IMR-90 (cell line): ENCODE results near the gene CBX5. TPM values are rescaled to one million over a fixed set of nuclear protein-coding genes. Genes with fewer than 3 reads are reported as not detected.

Source experiments
- ATAC-seq: fragments of 200-7000 bp; cut with Tn5 transposase; 2 replicates; pipeline ENCODE4 v1.9.1; 2020; ENCODE audit warnings: low read depth, mild to moderate bottlenecking, moderate library complexity
- BruUV-seq: library from RNA; stranded (reverse); fragments of 400-500 nt; replicated peaks from 2 replicates; lab custom pipeline; 2021; lab: Mats Ljungman, UMichigan
- CTCF ChIA-PET: fragments of 300-600 bp; formaldehyde crosslinking; extraction: SDS; loops from one replicate; lab custom pipeline; 2021; ENCODE audit warnings: antibody characterized with exemption; lab: Yijun Ruan, JAX
- POLR2A ChIA-PET: fragments of 300-600 bp; sonication (Branson Sonifier 250); formaldehyde crosslinking; loops from one replicate; lab custom pipeline; 2022; ENCODE audit warnings: antibody characterized with exemption; ENCODE audit not compliant: unreplicated experiment; lab: Charles Lee
- DNase-seq: peaks from one replicate; pipeline ENCODE4 v3.0.0; 2013
- H2AFZ ChIP-seq: replicated peaks from 2 replicates; pipeline ENCODE3; 2013; ENCODE audit warnings: low read length, mild to moderate bottlenecking; ENCODE audit not compliant: poor library complexity
- H2AK5ac ChIP-seq: 2 replicates; pipeline ENCODE4 v1.6.1; 2013; ENCODE audit warnings: low read depth, low read length, inconsistent platforms
- H2AK9ac ChIP-seq: replicated peaks from 2 replicates; pipeline ENCODE3; 2013; ENCODE audit warnings: mild to moderate bottlenecking, low read depth, low read length, moderate library complexity; ENCODE audit not compliant: poor library complexity
- H2BK120ac ChIP-seq: 2 replicates; pipeline ENCODE4 v1.6.1; 2013; ENCODE audit warnings: low read depth, low read length, inconsistent platforms
- H2BK15ac ChIP-seq: 3 replicates; pipeline ENCODE4 v1.6.1; 2013; ENCODE audit warnings: low read depth, low read length, inconsistent platforms
- H2BK20ac ChIP-seq: 2 replicates; pipeline ENCODE4 v1.6.1; 2013; ENCODE audit warnings: low read depth, mild to moderate bottlenecking, inconsistent platforms, low read length, moderate library complexity
- H2BK5ac ChIP-seq: 2 replicates; pipeline ENCODE4 v1.6.1; 2013; ENCODE audit warnings: mild to moderate bottlenecking, low read depth, low read length, inconsistent platforms; ENCODE audit not compliant: poor library complexity, severe bottlenecking
- H3K14ac ChIP-seq: replicated peaks from 2 replicates; pipeline ENCODE4 v1.6.1; 2013; ENCODE audit warnings: low read depth, low read length, inconsistent platforms
- H3K18ac ChIP-seq: 2 replicates; pipeline ENCODE4 v1.6.1; 2013; ENCODE audit warnings: low read depth, low read length, control low read depth
- H3K23ac ChIP-seq: 2 replicates; pipeline ENCODE4 v1.6.1; 2013; ENCODE audit warnings: low read depth, low read length, inconsistent platforms
- H3K27ac ChIP-seq: 2 replicates; pipeline ENCODE4 v1.5.1; 2013; ENCODE audit warnings: mild to moderate bottlenecking, control low read depth, low read length; ENCODE audit not compliant: insufficient read depth
- H3K27me3 ChIP-seq: 2 replicates; pipeline ENCODE4 v1.6.1; 2013; ENCODE audit warnings: low read length; ENCODE audit not compliant: control insufficient read depth, insufficient read depth
- H3K36me3 ChIP-seq: 2 replicates; pipeline ENCODE4 v1.6.1; 2013; ENCODE audit warnings: low read length, mixed read lengths; ENCODE audit not compliant: control insufficient read depth, insufficient read depth
- H3K4ac ChIP-seq: 2 replicates; pipeline ENCODE4 v1.6.1; 2013; ENCODE audit warnings: low read depth, low read length, inconsistent platforms
- H3K4me1 ChIP-seq: 2 replicates; pipeline ENCODE4 v1.6.1; 2013; ENCODE audit warnings: low read length, mixed read lengths; ENCODE audit not compliant: control insufficient read depth, insufficient read depth
- H3K4me2 ChIP-seq: 2 replicates; pipeline ENCODE4 v1.6.1; 2013; ENCODE audit warnings: low read depth, mild to moderate bottlenecking, control low read depth, low read length, moderate library complexity
- H3K4me3 ChIP-seq: 2 replicates; pipeline ENCODE4 v1.5.1; 2013; ENCODE audit warnings: low read depth, mild to moderate bottlenecking, control low read depth, low read length, moderate library complexity; ENCODE audit not compliant: insufficient read depth
- H3K56ac ChIP-seq: 2 replicates; pipeline ENCODE4 v1.6.1; 2013; ENCODE audit warnings: low read length, inconsistent platforms; ENCODE audit not compliant: insufficient read depth; ENCODE audit errors: extremely low read depth
- H3K79me1 ChIP-seq, 2 experiments: 2 replicates each; pipeline ENCODE4 v1.6.1; 2013; ENCODE audit warnings: low read length in 2 of 2, inconsistent platforms in 1 of 2, low read depth in 1 of 2
- H3K9ac ChIP-seq: 2 replicates; pipeline ENCODE4 v1.6.1; 2013; ENCODE audit warnings: low read depth, low read length, control low read depth
- H3K9me1 ChIP-seq: 2 replicates; pipeline ENCODE4 v1.6.1; 2013; ENCODE audit warnings: low read length, inconsistent platforms; ENCODE audit not compliant: insufficient read depth
- H3K9me3 ChIP-seq: 2 replicates; pipeline ENCODE4 v1.6.1; 2013; ENCODE audit warnings: low read length; ENCODE audit not compliant: control insufficient read depth, insufficient read depth
- H4K20me1 ChIP-seq: 2 replicates; pipeline ENCODE4 v1.6.1; 2013; ENCODE audit warnings: low read length, inconsistent platforms; ENCODE audit not compliant: insufficient read depth
- H4K5ac ChIP-seq: 2 replicates; pipeline ENCODE4 v1.6.1; 2013; ENCODE audit warnings: mild to moderate bottlenecking, low read depth, low read length, control low read depth
- H4K8ac ChIP-seq, 2 experiments: 2 replicates each; pipeline ENCODE4 v1.6.1; 2013; ENCODE audit warnings: low read depth in 2 of 2, low read length in 2 of 2, control low read depth in 1 of 2, inconsistent platforms in 1 of 2
- H4K91ac ChIP-seq: 2 replicates; pipeline ENCODE4 v1.6.1; 2013; ENCODE audit warnings: low read depth, low read length, inconsistent platforms; ENCODE audit not compliant: insufficient read depth
- BHLHE40 ChIP-seq: fragments of 150-350 bp; IDR thresholded peaks from 2 replicates; pipeline ENCODE4 v1.6.1; 2016; ENCODE audit warnings: mild to moderate bottlenecking, low read depth, low read length
- CEBPB ChIP-seq: IDR thresholded peaks from 2 replicates; pipeline ENCODE4 v1.6.1; 2012; ENCODE audit warnings: low read depth, low read length, improper control_type of control experiment
- CHD1 ChIP-seq: IDR thresholded peaks from 2 replicates; pipeline ENCODE4 v1.6.1; 2012; ENCODE audit warnings: low read depth, low read length, improper control_type of control experiment
- MAFK ChIP-seq: IDR thresholded peaks from 2 replicates; pipeline ENCODE4 v1.6.1; 2012; ENCODE audit warnings: low read depth, low read length, improper control_type of control experiment
- MAZ ChIP-seq: IDR thresholded peaks from 2 replicates; pipeline ENCODE4 v1.6.1; 2012; ENCODE audit warnings: low read depth, mild to moderate bottlenecking, low read length, improper control_type of control experiment, moderate library complexity, borderline replicate concordance
- MXI1 ChIP-seq: IDR thresholded peaks from 2 replicates; pipeline ENCODE4 v1.6.1; 2012; ENCODE audit warnings: low read depth, mild to moderate bottlenecking, low read length, moderate library complexity, borderline replicate concordance
- NFE2L2 ChIP-seq: fragments of 150-350 bp; IDR thresholded peaks from 2 replicates; pipeline ENCODE4 v1.6.1; 2016; ENCODE audit warnings: low read depth, mild to moderate bottlenecking, low read length
- POLR2A ChIP-seq: IDR thresholded peaks from 2 replicates; pipeline ENCODE4 v1.6.1; 2012; ENCODE audit warnings: mild to moderate bottlenecking, low read depth, low read length
- RCOR1 ChIP-seq: IDR thresholded peaks from 2 replicates; pipeline ENCODE4 v1.6.1; 2012; ENCODE audit warnings: mild to moderate bottlenecking, low read length, improper control_type of control experiment; ENCODE audit not compliant: insufficient replicate concordance
- RFX5 ChIP-seq: IDR thresholded peaks from 2 replicates; pipeline ENCODE4 v1.8.0; 2012; ENCODE audit warnings: low read depth, mild to moderate bottlenecking, low read length, moderate library complexity
- SMC3 ChIP-seq: fragments of 150-350 bp; IDR thresholded peaks from 2 replicates; pipeline ENCODE4 v1.6.1; 2016; ENCODE audit warnings: low read depth, mild to moderate bottlenecking, antibody characterized with exemption, low read length, moderate library complexity
- WGBS, 2 experiments: methylation state at CpG; one replicate each; pipeline versions ENCODE4 v1.1.5 to v1.1.7; 2013; ENCODE audit warnings: missing lambda C conversion rate in 2 of 2; ENCODE audit not compliant: insufficient read length in 1 of 2; ENCODE audit errors: extremely low coverage in 2 of 2; 5-methylcytosine and 5-hydroxymethylcytosine counted together
- dilution Hi-C: fragments of 300-500 bp; cut with HindIII; formaldehyde crosslinking; loops from one replicate; pipeline ENCODE4 v1.14.3; 2018; ENCODE audit warnings: low sequenced_read_pairs; ENCODE audit not compliant: unreplicated experiment
- in situ Hi-C: fragments of 300-500 bp; cut with MboI; formaldehyde crosslinking; loops from 3 replicates; pipeline ENCODE4 v1.14.3; 2019; ENCODE audit warnings: low sequenced_read_pairs, inconsistent platforms, mixed read lengths
- intact Hi-C: fragments of 100-400 bp; cut with micrococcal nuclease; formaldehyde crosslinking; loops from 2 replicates; pipeline ENCODE4 v1.10.0; 2022
- polyA plus RNA-seq, 3 experiments: library from polyadenylated mRNA; depleted of rRNA; stranded (reverse); fragments of >200 nt; gene quantifications; 2 replicates each; pipeline ENCODE4 v1.2.3, GENCODE V29; 2012; ENCODE audit warnings: low replicate concordance in 1 of 3
- total RNA-seq: library from RNA; depleted of rRNA; stranded (reverse); fragments of >200 nt; gene quantifications from 2 replicates; pipeline ENCODE4 v1.2.3, GENCODE V29; 2012
- TF ChIP-seq, protein P1 (sequence below): conservative IDR thresholded peaks from 2 replicates; pipeline ENCODE4 v1.5.1; 2012; ENCODE audit warnings: mild to moderate bottlenecking, low read depth, low read length, improper control_type of control experiment
- TF ChIP-seq, protein P2 (sequence below): fragments of 150-350 bp; IDR thresholded peaks from 2 replicates; pipeline ENCODE4 v1.6.1; 2016; ENCODE audit warnings: low read depth, mild to moderate bottlenecking, low read length, moderate library complexity, borderline replicate concordance

Gene CBX5
- total and polyA plus RNA-seq, 2 of the 4 experiments (the other 2 are of a cell fraction), result 18.0 to 40.9 TPM

DNA sequence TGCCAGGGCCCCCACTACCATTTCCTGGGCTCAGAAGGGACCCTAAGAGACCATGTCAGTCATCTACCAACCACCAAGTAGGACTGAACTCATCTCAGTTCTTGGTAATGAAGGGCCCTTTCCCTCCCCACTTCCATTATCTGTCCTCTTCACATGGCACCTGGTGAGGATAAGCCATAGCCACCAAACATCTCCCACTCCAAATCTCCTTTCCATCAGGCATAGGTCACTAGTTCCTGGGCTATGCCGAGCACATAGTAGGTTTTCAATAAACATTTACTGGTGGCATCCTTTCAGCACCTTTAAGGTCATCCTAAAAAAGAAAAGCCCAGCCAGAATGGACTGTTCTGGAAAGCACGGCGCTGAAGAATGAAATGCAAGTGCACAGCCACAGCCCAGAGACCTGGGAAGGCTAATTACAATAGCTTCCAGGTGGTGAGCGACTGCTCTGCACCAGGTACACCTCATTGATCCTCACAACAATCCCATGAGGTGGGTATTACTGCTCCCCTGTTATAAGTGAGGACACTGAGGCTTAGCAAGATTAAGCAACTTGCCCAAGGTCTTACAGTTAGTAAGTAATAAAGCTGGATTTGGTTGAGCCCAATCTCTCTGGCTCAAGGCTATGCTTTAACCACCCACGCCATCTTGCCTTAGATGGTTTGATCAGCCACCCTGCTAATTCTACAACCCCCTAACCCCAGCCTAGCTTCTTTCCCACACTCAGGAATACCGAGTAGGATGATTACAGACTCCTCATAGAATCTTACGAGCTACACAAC, 95.7 kb downstream of the CBX5 start (continued):
- TF ChIP-seq RFX5, result no peak

DNA sequence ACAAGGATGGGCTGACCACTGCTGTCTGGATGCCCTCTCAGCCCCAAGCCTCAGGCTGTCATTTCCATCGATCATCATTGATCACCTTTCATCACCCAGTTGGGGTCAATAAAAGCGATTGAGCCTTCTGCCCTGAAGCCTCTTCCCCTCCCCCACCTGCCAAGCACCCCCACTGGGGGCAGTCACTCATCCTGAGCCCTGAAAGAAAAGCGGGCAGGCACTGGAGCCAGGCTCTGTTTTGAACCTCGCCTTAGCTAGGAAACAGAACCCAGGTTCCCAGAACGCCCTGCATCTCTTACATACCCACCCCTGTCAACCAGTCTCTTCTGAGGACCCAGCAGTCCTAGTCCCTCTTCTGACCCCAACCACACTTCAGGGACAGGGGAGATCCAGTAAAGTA, 96.9 kb downstream of the CBX5 start:
- Histone ChIP-seq H3K79me1 (peaks cover 14 to 16% of the 10 kb centered on the region in 2 experiments), H3K23ac (no peak overlapping the region), H2AFZ (no peak overlapping the region), H4K91ac (no peak overlapping the region), H3K4me3 (no peak overlapping the region), H2AK9ac (no peak overlapping the region), H3K18ac (no peak overlapping the region), H2BK120ac (no peak overlapping the region), H3K56ac (no peak overlapping the region), H4K5ac (no peak overlapping the region), H3K4me2 (no peak overlapping the region), H3K9me1 (peaks cover 12% of the 10 kb centered on the region), H3K36me3 (peaks cover 13% of the 10 kb centered on the region), H3K9ac (no peak overlapping the region), H2AK5ac (no peak overlapping the region), H2BK15ac (no peak overlapping the region), H2BK20ac (no peak overlapping the region), H4K8ac (no peak overlapping the region), H3K27me3 (peaks cover 7% of the 10 kb centered on the region; the same call in 1 of the 2 replicates), H2BK5ac (no peak overlapping the region), H4K20me1 (no peaks in the 10 kb centered on the region; the same call in 1 of the 2 replicates), H3K14ac (no peak overlapping the region), H3K27ac (no peak overlapping the region), H3K9me3 (no peaks in the 10 kb centered on the region), H3K4ac (no peak overlapping the region), H3K4me1 (no peaks in the 10 kb centered on the region)
- ChIA-PET CTCF (no interaction called here), POLR2A (no interaction called here)
- in situ Hi-C loops (no loop called here), intact Hi-C loops (no loop called here), dilution Hi-C loops (no loop called here)
- TF ChIP-seq MAZ (no peak), RCOR1 (no peak), NFE2L2 (no peak), MXI1 (no peak), CHD1 (no peak), RFX5 (no peak), MAFK (no peak), SMC3 (no peak), CEBPB (no peak), BHLHE40 (no peak), POLR2A (no peak)
- TF ChIP-seq, protein P1, sequence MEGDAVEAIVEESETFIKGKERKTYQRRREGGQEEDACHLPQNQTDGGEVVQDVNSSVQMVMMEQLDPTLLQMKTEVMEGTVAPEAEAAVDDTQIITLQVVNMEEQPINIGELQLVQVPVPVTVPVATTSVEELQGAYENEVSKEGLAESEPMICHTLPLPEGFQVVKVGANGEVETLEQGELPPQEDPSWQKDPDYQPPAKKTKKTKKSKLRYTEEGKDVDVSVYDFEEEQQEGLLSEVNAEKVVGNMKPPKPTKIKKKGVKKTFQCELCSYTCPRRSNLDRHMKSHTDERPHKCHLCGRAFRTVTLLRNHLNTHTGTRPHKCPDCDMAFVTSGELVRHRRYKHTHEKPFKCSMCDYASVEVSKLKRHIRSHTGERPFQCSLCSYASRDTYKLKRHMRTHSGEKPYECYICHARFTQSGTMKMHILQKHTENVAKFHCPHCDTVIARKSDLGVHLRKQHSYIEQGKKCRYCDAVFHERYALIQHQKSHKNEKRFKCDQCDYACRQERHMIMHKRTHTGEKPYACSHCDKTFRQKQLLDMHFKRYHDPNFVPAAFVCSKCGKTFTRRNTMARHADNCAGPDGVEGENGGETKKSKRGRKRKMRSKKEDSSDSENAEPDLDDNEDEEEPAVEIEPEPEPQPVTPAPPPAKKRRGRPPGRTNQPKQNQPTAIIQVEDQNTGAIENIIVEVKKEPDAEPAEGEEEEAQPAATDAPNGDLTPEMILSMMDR, result no peak
- TF ChIP-seq, protein P2, sequence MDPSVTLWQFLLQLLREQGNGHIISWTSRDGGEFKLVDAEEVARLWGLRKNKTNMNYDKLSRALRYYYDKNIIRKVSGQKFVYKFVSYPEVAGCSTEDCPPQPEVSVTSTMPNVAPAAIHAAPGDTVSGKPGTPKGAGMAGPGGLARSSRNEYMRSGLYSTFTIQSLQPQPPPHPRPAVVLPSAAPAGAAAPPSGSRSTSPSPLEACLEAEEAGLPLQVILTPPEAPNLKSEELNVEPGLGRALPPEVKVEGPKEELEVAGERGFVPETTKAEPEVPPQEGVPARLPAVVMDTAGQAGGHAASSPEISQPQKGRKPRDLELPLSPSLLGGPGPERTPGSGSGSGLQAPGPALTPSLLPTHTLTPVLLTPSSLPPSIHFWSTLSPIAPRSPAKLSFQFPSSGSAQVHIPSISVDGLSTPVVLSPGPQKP, result no peak
- no CpG with 5 or more reads among the region's 5 CpGs for WGBS, 2 experiments
- no peak for DNase-seq
- ATAC-seq, result no peak
- no TSS peak for BruUV-seq
